Activated T-cell treated with anti-CD3 and anti-CD28 coated beads, Interleukin-2, amount 50 U/mL, for 4 hours (primary cell): ENCODE measurements around the gene GNPTAB. TPM values are rescaled to one million over a fixed set of nuclear protein-coding genes. Genes with fewer than 3 reads are reported as not detected.

Experiments used
- ATAC-seq, 2 donors: fragments of 200-7000 bp; cut with Tn5 transposase; one replicate each; pipeline ENCODE4 v1.10.0; 2021
- DNase-seq: peaks from one replicate; pipeline ENCODE4 v3.0.0-alpha.2; 2020
- H3K27me3 Mint-ChIP-seq: one replicate; pipeline ENCODE4 v1.8.0; 2021; ENCODE audit warnings: low read depth, mixed read lengths
- H3K36me3 Mint-ChIP-seq: one replicate; pipeline ENCODE4 v1.8.0; 2022; ENCODE audit warnings: mixed read lengths; ENCODE audit not compliant: insufficient read depth
- H3K4me1 Mint-ChIP-seq: one replicate; pipeline ENCODE4 v1.8.0; 2021; ENCODE audit warnings: low read depth, mixed read lengths
- H3K4me3 Mint-ChIP-seq: one replicate; pipeline ENCODE4 v1.8.0; 2021; ENCODE audit warnings: mild to moderate bottlenecking, moderate library complexity, mixed read lengths
- H3K9me3 Mint-ChIP-seq: one replicate; pipeline ENCODE4 v1.8.0; 2021; ENCODE audit warnings: mixed read lengths
- total RNA-seq, 3 donors: library from RNA; stranded (reverse); gene quantifications; one replicate each; pipeline ENCODE4 v1.2.1, GENCODE V29; 2021

GNPTAB gene
- total RNA-seq, 3 donors from 2014 or later, result 25.3 to 31.9 (median 29.6) TPM

DNA sequence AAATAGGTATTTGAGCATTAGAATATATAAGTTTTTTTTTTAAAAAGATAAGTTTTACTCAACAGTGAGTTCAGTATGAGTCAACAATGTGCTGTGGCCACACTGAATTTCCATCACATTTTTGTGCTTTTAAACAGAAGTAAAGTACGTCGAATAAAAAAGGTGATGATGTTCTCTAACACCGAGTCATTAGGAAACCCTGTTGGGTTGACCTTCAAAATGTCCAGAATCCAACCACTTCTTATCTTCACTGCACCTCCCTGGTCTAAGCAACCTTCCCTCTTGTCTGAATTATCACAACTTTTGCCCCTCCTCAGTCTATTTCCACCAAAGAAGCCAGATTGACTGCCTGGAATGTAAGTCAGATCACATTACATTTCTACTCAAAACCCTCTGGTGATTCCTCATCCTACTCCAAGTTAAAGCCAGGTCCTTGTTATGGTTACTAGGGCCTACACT lies 48.5 kb downstream of the GNPTAB start:
- Mint-ChIP-seq H3K36me3 (peaks cover 30% of the 10 kb centered on the region), H3K9me3 (no peaks in the 10 kb centered on the region), H3K4me3 (no peak overlapping the region), H3K4me1 (peaks cover 14% of the 10 kb centered on the region), H3K27me3 (no peaks in the 10 kb centered on the region)
- DNase-seq, result no peak
- peak; percentile 46 to 73 for ATAC-seq

DNA sequence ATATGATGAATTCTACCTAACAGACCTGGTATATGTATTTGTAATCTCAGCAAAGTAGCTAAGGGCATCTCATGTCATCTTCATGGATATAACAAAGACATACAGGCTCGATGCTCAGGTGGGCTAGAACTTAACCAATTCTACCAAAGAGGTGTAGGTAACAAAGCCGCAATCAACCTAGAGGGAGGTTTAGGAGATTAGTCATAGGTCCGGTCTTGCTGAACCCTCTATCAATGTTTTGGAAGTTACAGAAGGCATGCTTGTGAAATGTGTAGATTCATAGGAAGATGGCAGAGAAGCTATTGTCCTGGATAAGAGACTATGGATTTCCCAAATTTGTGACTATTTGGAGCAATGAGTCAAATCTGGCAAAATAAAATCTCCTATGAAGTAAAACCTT lies 48.9 kb downstream of the GNPTAB start:
- DNase-seq (no peak), ATAC-seq (peak in 1 of 2 donors; percentile 36)
- H3K27me3 Mint-ChIP-seq, result no peaks in the 10 kb centered on the region
- H3K4me3 Mint-ChIP-seq, result no peak overlapping the region
- no peaks in the 10 kb centered on the region for H3K9me3 Mint-ChIP-seq
- H3K36me3 Mint-ChIP-seq, result peaks cover 27% of the 10 kb centered on the region
- peaks cover 14% of the 10 kb centered on the region for H3K4me1 Mint-ChIP-seq

DNA sequence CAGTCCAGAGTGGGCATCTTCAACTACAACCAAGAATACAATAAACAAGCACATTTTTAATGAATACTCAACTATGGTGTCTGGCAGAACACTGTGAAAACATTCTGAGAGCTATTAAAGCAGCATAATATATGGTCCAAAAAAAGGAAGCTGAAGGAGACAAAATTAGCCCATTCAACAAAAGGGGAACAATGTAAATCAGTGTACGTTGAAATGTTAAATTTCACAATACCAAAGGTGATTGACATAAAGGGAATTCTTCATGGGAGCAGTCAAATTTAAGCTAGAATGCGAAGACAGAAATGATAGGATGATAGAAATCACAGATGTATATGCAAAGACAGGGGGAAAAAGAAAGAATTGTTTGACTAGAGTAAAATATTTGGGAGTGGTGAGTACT lies 50.2 kb downstream of the GNPTAB start:
- peaks cover 14% of the 10 kb centered on the region for H3K4me1 Mint-ChIP-seq
- no peaks in the 10 kb centered on the region for H3K9me3 Mint-ChIP-seq
- no peaks in the 10 kb centered on the region for H3K27me3 Mint-ChIP-seq
- ATAC-seq (no peak), DNase-seq (no peak)
- peaks cover 29% of the 10 kb centered on the region for H3K36me3 Mint-ChIP-seq
- H3K4me3 Mint-ChIP-seq, result no peak overlapping the region

DNA sequence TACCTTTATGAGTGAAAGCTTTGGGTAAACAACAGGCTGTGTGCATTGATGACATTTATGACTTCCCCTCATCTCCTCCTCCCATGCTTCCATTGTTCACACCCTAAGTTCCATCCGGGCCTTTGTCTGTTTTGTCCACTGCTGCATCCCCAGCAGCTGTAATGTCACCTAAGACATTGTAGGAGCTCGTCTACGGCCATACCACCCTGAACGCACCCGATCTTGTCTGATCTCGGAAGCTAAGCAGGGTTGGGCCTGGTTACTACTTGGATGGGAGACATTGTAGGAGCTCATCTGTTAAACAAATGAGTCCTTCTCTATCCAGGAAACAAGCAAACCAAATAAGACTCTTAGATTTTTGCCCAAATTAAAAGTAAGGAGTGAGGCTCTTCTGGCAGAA lies 51.1 kb downstream of the GNPTAB start:
- DNase-seq (no peak), ATAC-seq (no peak)
- H3K4me1 Mint-ChIP-seq, result peaks cover 14% of the 10 kb centered on the region
- H3K4me3 Mint-ChIP-seq, result no peak overlapping the region
- no peaks in the 10 kb centered on the region for H3K27me3 Mint-ChIP-seq
- peaks cover 26% of the 10 kb centered on the region for H3K36me3 Mint-ChIP-seq
- no peaks in the 10 kb centered on the region for H3K9me3 Mint-ChIP-seq

DNA sequence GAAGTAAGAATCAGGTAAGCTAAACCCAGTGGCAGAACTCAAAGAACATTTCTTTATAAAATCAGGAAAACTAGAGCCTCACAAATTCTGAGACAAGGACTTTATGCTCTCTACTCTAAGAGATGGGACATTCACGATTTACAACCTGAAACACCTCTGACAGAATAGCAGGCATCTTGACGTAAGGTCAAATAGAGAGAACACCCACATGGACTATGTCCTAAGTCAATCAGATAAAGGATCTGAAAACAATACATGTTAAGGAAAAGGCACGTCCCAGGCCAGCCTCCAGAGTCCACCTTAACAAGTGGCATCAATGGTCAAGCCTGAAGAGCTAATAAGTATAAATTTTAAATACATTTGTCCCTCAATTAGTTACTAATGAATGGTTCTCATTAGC lies 51.6 kb downstream of the GNPTAB start:
- Mint-ChIP-seq H3K27me3 (no peaks in the 10 kb centered on the region), H3K36me3 (peaks cover 23% of the 10 kb centered on the region), H3K4me3 (no peak overlapping the region), H3K4me1 (peaks cover 14% of the 10 kb centered on the region), H3K9me3 (no peaks in the 10 kb centered on the region)
- ATAC-seq (no peak), DNase-seq (no peak)

DNA sequence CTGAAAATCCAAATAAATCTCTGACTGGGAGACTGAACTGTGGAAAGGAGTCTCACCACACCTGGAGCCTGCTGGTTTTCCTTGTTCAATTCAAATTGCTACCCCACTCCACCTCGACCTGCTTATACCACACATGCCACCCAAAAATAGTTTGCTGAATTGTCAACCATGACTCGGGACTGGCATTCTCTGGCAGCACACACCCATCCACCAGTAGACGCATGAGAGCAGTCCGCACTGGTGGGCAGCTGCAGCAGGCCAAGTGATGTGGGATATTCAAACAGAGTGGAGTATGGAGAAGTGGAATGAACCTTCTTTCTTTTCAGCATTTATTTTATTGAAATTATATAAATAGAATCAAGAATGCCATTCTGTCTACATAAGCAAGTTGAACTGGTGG lies 52.8 kb downstream of the GNPTAB start:
- no peak for ATAC-seq
- Mint-ChIP-seq H3K9me3 (no peaks in the 10 kb centered on the region), H3K27me3 (no peaks in the 10 kb centered on the region), H3K4me3 (no peak overlapping the region), H3K36me3 (peaks cover 22% of the 10 kb centered on the region), H3K4me1 (peaks cover 14% of the 10 kb centered on the region)
- DNase-seq, result no peak

DNA sequence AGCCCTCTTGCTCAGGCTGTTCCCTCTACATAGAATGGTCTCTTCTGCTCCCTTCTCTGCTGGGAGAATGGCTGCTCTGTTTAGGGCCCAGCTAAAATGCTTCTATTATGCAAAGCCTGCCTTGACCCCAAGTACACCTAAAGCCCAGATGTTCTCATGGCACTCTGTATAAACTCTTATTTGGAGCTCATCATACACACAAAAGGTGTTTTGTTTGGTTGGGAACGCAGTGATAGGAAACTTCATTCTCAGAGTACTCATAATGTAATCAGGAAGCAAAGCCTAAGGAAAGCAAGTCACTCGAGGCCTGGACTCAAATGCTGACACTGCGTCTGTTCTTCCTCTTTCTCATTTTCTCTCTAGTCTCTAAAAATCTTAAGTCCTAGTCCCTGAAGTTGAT lies 53.3 kb downstream of the GNPTAB start:
- no peak overlapping the region for H3K4me3 Mint-ChIP-seq
- peaks cover 22% of the 10 kb centered on the region for H3K36me3 Mint-ChIP-seq
- H3K27me3 Mint-ChIP-seq, result no peaks in the 10 kb centered on the region
- DNase-seq (no peak), ATAC-seq (no peak)
- no peaks in the 10 kb centered on the region for H3K9me3 Mint-ChIP-seq
- H3K4me1 Mint-ChIP-seq, result peaks cover 11% of the 10 kb centered on the region

DNA sequence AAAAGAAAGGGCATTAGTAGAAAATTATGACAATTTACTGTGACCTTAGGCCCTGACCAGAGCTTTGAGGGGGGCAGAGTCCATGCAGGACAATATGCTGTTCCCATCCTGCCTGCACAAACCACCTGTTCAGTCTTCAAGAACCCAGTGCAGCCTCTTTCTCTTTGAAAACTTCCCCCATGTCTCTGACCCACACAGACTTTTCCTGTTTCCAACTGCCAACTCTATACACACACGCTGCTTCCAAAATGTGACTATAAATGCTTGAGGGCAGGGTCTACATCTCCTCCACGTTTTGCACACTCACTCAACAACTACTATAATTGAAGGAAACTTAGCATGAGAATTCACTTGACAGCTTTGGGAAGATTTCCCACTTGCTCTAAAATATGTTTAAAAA lies 54.9 kb downstream of the GNPTAB start:
- Mint-ChIP-seq H3K4me1 (peaks cover 2% of the 10 kb centered on the region), H3K36me3 (peaks cover 19% of the 10 kb centered on the region), H3K4me3 (no peak overlapping the region), H3K9me3 (no peaks in the 10 kb centered on the region), H3K27me3 (no peaks in the 10 kb centered on the region)
- no peak for DNase-seq
- ATAC-seq, result no peak

DNA sequence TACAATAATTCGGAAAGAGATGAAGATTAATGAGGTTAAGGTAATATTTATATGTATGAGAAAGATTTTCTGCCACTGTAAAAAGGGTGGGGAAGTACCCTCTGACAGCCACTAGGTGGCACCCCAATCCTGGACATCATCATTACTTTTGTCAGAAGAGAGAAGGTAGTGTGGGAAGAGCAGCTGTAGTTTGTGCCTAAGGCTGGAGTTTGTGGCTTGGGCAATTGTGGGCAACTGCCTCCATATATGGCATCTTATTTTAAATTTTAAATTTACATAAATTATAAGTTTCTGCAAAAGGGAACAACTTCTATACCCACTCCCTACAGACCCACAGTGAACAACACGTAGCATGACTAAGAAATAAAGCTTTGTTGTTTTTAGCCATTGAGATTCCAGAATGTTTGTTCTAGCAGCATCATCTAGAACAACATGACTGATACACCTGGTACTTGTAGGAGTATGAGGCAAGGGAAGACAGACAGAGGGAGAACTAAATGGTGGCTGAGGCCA lies 57.1 kb downstream of the GNPTAB start:
- Mint-ChIP-seq H3K36me3 (peaks cover 16% of the 10 kb centered on the region), H3K4me1 (no peaks in the 10 kb centered on the region), H3K4me3 (no peak overlapping the region), H3K9me3 (no peaks in the 10 kb centered on the region), H3K27me3 (no peaks in the 10 kb centered on the region)
- ATAC-seq (peak; percentile 85 to 86), DNase-seq (peak; percentile 63)

DNA sequence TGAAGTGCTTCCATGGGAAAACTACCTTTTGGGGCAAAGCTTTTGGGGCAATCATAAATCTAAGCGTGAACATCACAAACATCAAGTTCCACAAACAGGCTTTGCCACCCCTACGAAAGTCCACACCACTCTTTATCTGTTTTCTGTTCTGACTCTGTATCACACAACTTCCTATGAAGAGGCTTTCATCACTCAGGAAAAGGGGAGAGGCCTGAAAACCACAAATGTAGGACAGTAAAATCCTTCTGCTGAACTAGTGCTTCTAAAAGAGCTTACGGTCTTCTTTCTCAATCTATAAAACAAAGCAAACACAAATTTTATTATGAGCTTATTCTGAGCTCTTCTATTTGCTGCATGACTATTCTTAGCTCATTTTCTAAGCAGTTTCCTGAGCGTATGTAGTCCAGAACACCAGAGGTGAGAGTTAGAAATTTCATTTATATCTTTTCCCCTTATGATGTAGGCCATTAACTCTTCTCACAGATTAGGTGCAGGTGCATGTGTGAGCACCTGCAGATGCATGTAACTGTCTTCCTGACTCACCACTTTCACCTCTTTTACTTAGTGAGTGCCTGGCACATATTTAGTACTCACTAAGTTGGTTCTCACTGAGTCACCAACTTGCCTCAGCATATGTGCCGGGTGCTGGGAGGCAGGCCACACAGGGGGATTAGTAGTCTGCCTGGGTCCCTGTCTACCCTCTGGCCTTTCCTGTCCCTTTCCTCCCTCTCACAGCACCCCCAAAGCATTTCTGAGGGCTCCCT lies 58.6 kb downstream of the GNPTAB start:
- no peak for DNase-seq
- no peak for ATAC-seq
- peaks cover 19% of the 10 kb centered on the region for H3K36me3 Mint-ChIP-seq
- no peak overlapping the region for H3K4me3 Mint-ChIP-seq
- no peaks in the 10 kb centered on the region for H3K4me1 Mint-ChIP-seq
- no peaks in the 10 kb centered on the region for H3K27me3 Mint-ChIP-seq
- H3K9me3 Mint-ChIP-seq, result no peaks in the 10 kb centered on the region

DNA sequence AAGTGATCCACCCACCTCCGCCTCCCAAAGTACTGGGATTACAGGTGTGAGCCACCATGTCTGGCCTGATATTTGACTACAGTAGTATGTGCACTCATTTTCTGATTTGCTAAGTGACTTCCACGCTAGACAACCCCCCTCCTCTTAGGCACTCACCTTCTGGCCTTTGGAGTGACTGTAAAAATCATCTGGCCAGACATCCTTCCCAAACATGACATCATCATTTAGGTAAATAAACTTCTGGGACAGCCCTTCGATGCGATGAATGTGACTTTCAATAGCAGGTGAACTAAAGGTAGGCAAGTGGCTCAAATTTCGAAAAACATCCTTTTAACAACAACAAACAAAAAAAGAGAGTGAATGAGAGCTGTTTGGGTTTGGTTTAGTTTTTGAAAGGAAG lies 60.9 kb downstream of the GNPTAB start:
- ATAC-seq (no peak), DNase-seq (no peak)
- Mint-ChIP-seq H3K36me3 (peaks cover 27% of the 10 kb centered on the region), H3K4me1 (no peaks in the 10 kb centered on the region), H3K9me3 (no peaks in the 10 kb centered on the region), H3K4me3 (no peak overlapping the region), H3K27me3 (no peaks in the 10 kb centered on the region)

DNA sequence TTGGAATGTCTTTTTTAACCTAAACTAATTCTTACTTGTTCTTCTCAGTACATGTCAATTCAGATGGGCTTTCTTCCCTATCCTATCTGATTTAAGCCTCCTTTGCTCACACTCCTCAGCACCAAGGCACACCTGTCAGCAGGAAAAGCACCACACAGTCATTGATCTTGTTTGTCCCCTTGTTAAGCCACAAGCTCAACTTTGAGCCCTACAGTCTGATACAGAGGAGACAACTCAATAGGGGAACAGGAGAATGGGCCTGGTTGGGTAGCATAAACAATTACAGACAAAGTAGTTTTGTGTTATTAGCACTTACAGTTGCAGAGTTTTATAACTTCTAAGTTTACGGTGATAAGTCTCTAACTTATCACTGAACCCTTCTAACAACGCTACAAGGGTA lies 62.0 kb downstream of the GNPTAB start:
- no peak for ATAC-seq
- Mint-ChIP-seq H3K36me3 (peaks cover 33% of the 10 kb centered on the region), H3K4me1 (no peaks in the 10 kb centered on the region), H3K27me3 (no peaks in the 10 kb centered on the region), H3K9me3 (no peaks in the 10 kb centered on the region), H3K4me3 (no peak overlapping the region)
- DNase-seq, result no peak

DNA sequence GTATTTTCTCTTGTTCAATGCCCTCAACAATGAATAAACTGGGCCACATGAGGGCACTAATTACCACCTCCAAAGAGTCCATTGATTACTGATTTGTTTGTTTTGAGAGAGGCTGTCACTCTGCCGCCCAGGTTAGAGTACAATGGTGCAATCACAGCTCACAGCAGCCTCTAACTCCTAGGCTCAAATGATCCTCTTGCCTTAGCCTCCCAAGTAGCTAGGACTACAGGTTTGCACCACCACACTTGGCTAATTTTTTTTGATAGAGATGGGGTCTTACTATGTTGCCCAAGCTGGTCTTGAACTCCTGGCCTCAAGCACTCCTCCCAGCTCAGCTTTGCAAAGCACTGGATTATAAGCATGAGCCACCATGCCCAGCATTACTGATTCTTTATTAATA lies 63.2 kb downstream of the GNPTAB start:
- Mint-ChIP-seq H3K9me3 (no peaks in the 10 kb centered on the region), H3K4me1 (no peaks in the 10 kb centered on the region), H3K27me3 (no peaks in the 10 kb centered on the region), H3K36me3 (peaks cover 33% of the 10 kb centered on the region), H3K4me3 (no peak overlapping the region)
- ATAC-seq (no peak), DNase-seq (no peak)

DNA sequence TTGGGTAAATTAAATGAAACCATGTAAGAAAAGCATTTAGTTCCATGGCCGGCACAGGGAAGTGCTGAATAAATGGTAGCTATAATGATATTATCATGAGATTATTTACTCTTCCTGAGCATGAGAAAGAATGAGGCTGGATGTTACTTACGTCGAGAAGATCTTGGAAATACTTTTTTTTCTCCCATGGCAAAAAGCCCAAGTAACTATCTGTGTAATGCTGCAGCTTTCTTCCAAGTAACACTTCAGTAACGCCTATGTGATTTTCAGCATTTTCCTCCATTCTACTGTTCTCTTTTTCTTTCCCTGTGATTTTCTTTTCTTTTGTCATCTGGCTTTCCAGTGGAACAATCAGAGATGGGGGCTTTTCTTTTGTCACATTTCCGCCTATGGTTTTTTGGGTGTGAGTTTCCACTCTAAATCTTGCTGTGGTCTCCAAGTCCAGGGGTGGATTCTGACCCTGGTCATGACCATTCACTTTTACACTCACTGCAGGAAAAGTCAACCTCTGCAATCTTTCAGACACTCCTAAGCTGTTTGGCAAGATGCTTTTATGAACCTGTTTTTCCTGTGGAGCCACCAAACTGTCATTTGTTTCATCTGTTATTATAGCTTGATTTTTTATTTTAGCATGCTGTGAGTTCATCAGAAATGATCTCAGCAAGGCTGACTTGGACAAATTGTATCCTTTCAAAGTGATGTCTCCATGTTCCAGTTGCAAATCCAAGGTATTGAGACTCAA lies 66.5 kb downstream of the GNPTAB start:
- no peaks in the 10 kb centered on the region for H3K9me3 Mint-ChIP-seq
- H3K4me3 Mint-ChIP-seq, result no peak overlapping the region
- H3K27me3 Mint-ChIP-seq, result no peaks in the 10 kb centered on the region
- peaks cover 32% of the 10 kb centered on the region for H3K36me3 Mint-ChIP-seq
- H3K4me1 Mint-ChIP-seq, result no peaks in the 10 kb centered on the region
- DNase-seq (no peak), ATAC-seq (no peak)
